GM12878 (cell line): ENCODE results near the gene ADSS2. TPM values are rescaled to one million over a fixed set of nuclear protein-coding genes. Genes with fewer than 3 reads are reported as not detected.

Experiments used
- ATAC-seq: fragments of 200-7000 bp; cut with Tn5 transposase; 3 replicates; pipeline ENCODE4 v1.9.1; 2020; ENCODE audit warnings: mild to moderate bottlenecking, moderate library complexity
- BruUV-seq: library from RNA; stranded (reverse); fragments of 400-500 nt; replicated peaks from 2 replicates; lab custom pipeline; 2021; lab: Mats Ljungman, UMichigan
- CTCF ChIA-PET: fragments of 300-600 bp; sonication (Branson Sonifier 250); formaldehyde crosslinking; extraction: SDS; loops from one replicate; lab custom pipeline; 2021; ENCODE audit warnings: inconsistent platforms; lab: Yijun Ruan, JAX
- POLR2A ChIA-PET: fragments of 350-600 bp; formaldehyde crosslinking; extraction: SDS; loops from one replicate; lab custom pipeline; 2021; ENCODE audit warnings: inconsistent platforms; lab: Charles Lee
- RAD21 ChIA-PET: fragments of 300-600 bp; sonication (Branson Sonifier 250); formaldehyde crosslinking; loops from one replicate; lab custom pipeline; 2023; ENCODE audit warnings: antibody characterized with exemption; ENCODE audit not compliant: unreplicated experiment; lab: Charles Lee
- SMC1A ChIA-PET: fragments of 300-600 bp; sonication (Branson Sonifier 250); formaldehyde crosslinking; loops from one replicate; lab custom pipeline; 2023; ENCODE audit not compliant: unreplicated experiment, uncharacterized antibody; lab: Charles Lee
- DNase-seq: peaks from one replicate; pipeline ENCODE4 v3.0.0-alpha.2; 2011; ENCODE audit warnings: low read depth, low spot score
- FAIRE-seq: peaks from 3 replicates; lab custom pipeline; 2011; peaks lifted over from hg19 to GRCh38; lab: Jason Lieb, UNC
- H2AFZ ChIP-seq: 2 replicates; pipeline ENCODE4 v1.6.0; 2011; ENCODE audit warnings: low read depth, low read length, control low read depth; ENCODE audit not compliant: control insufficient read depth
- H3K27ac ChIP-seq: 2 replicates; pipeline ENCODE4 v1.5.1; 2011; ENCODE audit warnings: control low read depth; ENCODE audit not compliant: control insufficient read depth, insufficient read depth
- H3K27me3 ChIP-seq, 2 experiments: replicated peaks in 1 of 2; 2 replicates each; pipeline versions ENCODE4 v1.6.0 to v1.6.1; 2011; ENCODE audit warnings: low read length in 1 of 2; ENCODE audit not compliant: control insufficient read depth in 2 of 2, insufficient read depth in 2 of 2
- H3K36me3 ChIP-seq, 2 experiments: 2 replicates each; pipeline ENCODE4 v1.5.1; 2011; ENCODE audit warnings: low read length in 1 of 2; ENCODE audit not compliant: control insufficient read depth in 2 of 2, insufficient read depth in 2 of 2
- H3K4me1 ChIP-seq: 2 replicates; pipeline ENCODE4 v1.6.1; 2011; ENCODE audit warnings: mild to moderate bottlenecking, low read length, moderate library complexity, mixed read lengths; ENCODE audit not compliant: control insufficient read depth, insufficient read depth
- H3K4me2 ChIP-seq: 2 replicates; pipeline ENCODE4 v1.6.0; 2011; ENCODE audit warnings: control low read depth; ENCODE audit not compliant: control insufficient read depth, insufficient read depth
- H3K4me3 ChIP-seq: fragments of 200-600 bp; sonication (generic); 2 replicates; pipeline ENCODE4 v1.5.1; 2016
- H3K79me2 ChIP-seq: 2 replicates; pipeline ENCODE4 v1.6.0; 2011; ENCODE audit warnings: low read length; ENCODE audit not compliant: control insufficient read depth, insufficient read depth
- H3K9ac ChIP-seq: 2 replicates; pipeline ENCODE4 v1.8.0; 2011; ENCODE audit warnings: low read length, control low read depth, mixed read lengths; ENCODE audit not compliant: control insufficient read depth, insufficient read depth
- H3K9me3 ChIP-seq: replicated peaks from 3 replicates; pipeline ENCODE4 v1.5.1; 2011; ENCODE audit warnings: mild to moderate bottlenecking, low read length; ENCODE audit not compliant: control insufficient read depth, insufficient read depth
- H4K20me1 ChIP-seq: 2 replicates; pipeline ENCODE4 v1.6.0; 2011; ENCODE audit not compliant: control insufficient read depth, insufficient read depth
- ETV6 ChIP-seq, 2 experiments: fragments of 450-650 bp in 1 of 2; IDR thresholded peaks in 1 of 2; conservative IDR thresholded peaks in 1 of 2; 2 replicates each; pipeline ENCODE4 v1.6.1; 2014; ENCODE audit warnings: antibody characterized with exemption in 1 of 2, borderline replicate concordance in 1 of 2, low read depth in 1 of 2, mild to moderate bottlenecking in 1 of 2, moderate library complexity in 1 of 2
- HDAC6 ChIP-seq: fragments of 200-600 bp; sonication (generic); IDR thresholded peaks from one replicate; pipeline ENCODE4 v1.8.0; 2017; ENCODE audit warnings: antibody characterized with exemption; ENCODE audit not compliant: unreplicated experiment
- KDM1A ChIP-seq: fragments of 200-600 bp; sonication (generic); IDR thresholded peaks from 2 replicates; pipeline ENCODE4 v1.6.1; 2016; ENCODE audit warnings: borderline replicate concordance
- RB1 ChIP-seq: fragments of 450-650 bp; formaldehyde crosslinking; IDR thresholded peaks from 2 replicates; pipeline ENCODE4 v1.6.1; 2017; ENCODE audit warnings: mild to moderate bottlenecking, borderline replicate concordance
- WGBS: methylation state at CpG from one replicate; pipeline ENCODE4 v1.1.6; 2016; ENCODE audit warnings: low lambda C conversion rate; ENCODE audit not compliant: insufficient replicate concordance, insufficient coverage; ENCODE audit errors: missing lambda C conversion rate; 5-methylcytosine and 5-hydroxymethylcytosine counted together
- in situ Hi-C: fragments of 300-500 bp; cut with MboI; formaldehyde crosslinking; loops from 9 replicates; pipeline ENCODE4 v1.14.3; 2018; ENCODE audit warnings: mixed read lengths
- intact Hi-C: fragments of 100-400 bp; cut with micrococcal nuclease; formaldehyde crosslinking; loops from one replicate; pipeline ENCODE4 v1.14.2; 2022; ENCODE audit not compliant: unreplicated experiment
- polyA plus RNA-seq, 11 experiments: library from polyadenylated mRNA; depleted of rRNA in 4 of 11; unstranded in 6 of 11; stranded (reverse) in 5 of 11; fragments of >200 nt; fragmentation: Nextera tagmentation in 4 of 11; fragmentation: Illumina TruSeq in 1 of 11; extraction: Ambion mirVana in 4 of 11; extraction: Trizol in 1 of 11; gene quantifications; 1 replicate in 1 of 11; 2 replicates in 10 of 11; pipeline versions ENCODE4 v1.2.1 to v1.2.3, GENCODE V29; 2011 to 2016; ENCODE audit warnings: inconsistent platforms in 2 of 11, missing spikeins in 2 of 11, low read depth in 1 of 11
- total RNA-seq, 4 experiments: library from RNA; depleted of rRNA in 3 of 4; stranded (reverse); fragments of >200 nt in 3 of 4; fragmentation: Illumina TruSeq in 1 of 4; extraction: Trizol in 1 of 4; gene quantifications; 2 replicates each; pipeline versions ENCODE4 v1.2.1 to v1.2.3, GENCODE V29; 2013 to 2021
- TF ChIP-seq, protein P1 (sequence below): IDR thresholded peaks from 2 replicates; pipeline ENCODE4 v1.6.1; 2011; ENCODE audit warnings: borderline replicate concordance, low read depth, mild to moderate bottlenecking, moderate library complexity, low read length; ENCODE audit not compliant: insufficient read depth, poor library complexity, severe bottlenecking
- TF ChIP-seq, protein P2 (sequence below), 3 experiments: IDR thresholded peaks in 2 of 3; conservative IDR thresholded peaks in 1 of 3; 2 replicates each; pipeline ENCODE4 v1.5.1; 2011; ENCODE audit warnings: low read depth in 3 of 3, low read length in 3 of 3, mild to moderate bottlenecking in 3 of 3, control low read depth in 2 of 3, moderate library complexity in 2 of 3, inconsistent platforms in 1 of 3, mixed read lengths in 1 of 3; ENCODE audit not compliant: control insufficient read depth in 2 of 3, insufficient read depth in 1 of 3; ENCODE audit errors: extremely low read depth in 1 of 3

The ADSS2 gene
- total and polyA plus RNA-seq, 10 of the 15 experiments (the other 5 are each of a cell fraction or from before 2014, with no cell fraction given): 8.1 to 49.3 (median 40.6) TPM

DNA sequence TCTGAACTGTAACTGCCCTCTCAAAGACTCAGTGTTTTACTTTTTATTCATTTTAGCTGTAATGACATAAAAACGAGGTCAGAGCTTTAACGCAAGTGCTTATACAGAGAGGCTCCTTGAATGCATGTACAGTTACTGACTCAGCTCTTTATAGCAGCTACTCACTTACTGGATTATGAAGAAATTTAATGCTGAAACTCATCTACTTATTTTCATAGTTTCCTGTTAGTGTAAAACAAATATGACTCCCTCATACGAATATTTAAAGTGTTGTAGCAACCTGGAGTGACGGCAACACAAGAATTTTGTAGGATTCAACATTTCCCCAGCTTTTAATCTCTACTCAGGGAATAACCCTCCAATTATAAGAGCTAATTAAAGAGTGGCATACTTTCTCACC is 32.7 kb downstream of the ADSS2 start (continued):
- TF ChIP-seq, protein P1, sequence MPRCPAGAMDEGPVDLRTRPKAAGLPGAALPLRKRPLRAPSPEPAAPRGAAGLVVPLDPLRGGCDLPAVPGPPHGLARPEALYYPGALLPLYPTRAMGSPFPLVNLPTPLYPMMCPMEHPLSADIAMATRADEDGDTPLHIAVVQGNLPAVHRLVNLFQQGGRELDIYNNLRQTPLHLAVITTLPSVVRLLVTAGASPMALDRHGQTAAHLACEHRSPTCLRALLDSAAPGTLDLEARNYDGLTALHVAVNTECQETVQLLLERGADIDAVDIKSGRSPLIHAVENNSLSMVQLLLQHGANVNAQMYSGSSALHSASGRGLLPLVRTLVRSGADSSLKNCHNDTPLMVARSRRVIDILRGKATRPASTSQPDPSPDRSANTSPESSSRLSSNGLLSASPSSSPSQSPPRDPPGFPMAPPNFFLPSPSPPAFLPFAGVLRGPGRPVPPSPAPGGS: no peak
- TF ChIP-seq RB1 (no peak), ETV6 (conservative IDR thresholded peaks at IDR 0.05 in 1 of 2, IDR thresholded peaks at IDR 0.05 in 1 of 2; ENCODE audit: borderline replicate concordance in 1 of 2, low read depth in 1 of 2) (no peak)
- TF ChIP-seq, protein P2, sequence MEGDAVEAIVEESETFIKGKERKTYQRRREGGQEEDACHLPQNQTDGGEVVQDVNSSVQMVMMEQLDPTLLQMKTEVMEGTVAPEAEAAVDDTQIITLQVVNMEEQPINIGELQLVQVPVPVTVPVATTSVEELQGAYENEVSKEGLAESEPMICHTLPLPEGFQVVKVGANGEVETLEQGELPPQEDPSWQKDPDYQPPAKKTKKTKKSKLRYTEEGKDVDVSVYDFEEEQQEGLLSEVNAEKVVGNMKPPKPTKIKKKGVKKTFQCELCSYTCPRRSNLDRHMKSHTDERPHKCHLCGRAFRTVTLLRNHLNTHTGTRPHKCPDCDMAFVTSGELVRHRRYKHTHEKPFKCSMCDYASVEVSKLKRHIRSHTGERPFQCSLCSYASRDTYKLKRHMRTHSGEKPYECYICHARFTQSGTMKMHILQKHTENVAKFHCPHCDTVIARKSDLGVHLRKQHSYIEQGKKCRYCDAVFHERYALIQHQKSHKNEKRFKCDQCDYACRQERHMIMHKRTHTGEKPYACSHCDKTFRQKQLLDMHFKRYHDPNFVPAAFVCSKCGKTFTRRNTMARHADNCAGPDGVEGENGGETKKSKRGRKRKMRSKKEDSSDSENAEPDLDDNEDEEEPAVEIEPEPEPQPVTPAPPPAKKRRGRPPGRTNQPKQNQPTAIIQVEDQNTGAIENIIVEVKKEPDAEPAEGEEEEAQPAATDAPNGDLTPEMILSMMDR (IDR thresholded peaks at IDR 0.05 in 2 of 3, conservative IDR thresholded peaks at IDR 0.05 in 1 of 3; ENCODE audit: control insufficient read depth in 2 of 3, extremely low read depth in 1 of 3, insufficient read depth in 1 of 3, low read depth in 3 of 3, low read length in 3 of 3): no peak

DNA sequence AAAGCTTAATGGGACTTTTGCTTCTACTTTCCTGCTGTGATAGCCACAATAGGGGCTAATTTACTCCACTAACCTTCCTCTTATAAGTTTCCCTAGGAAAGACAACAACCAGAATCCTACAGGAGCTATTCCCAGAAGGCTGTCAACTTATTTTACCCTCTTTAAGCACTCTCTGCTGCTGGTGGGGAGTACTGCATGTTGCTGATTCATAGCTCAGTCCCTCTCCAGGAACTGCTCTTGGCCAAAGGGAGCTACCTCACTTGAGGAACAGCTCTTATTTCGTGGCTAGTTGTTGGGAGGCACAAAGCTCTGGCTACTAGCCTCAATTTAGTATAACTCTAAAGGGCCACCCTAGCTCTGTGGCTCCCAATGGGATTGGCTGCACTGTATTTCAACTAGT is 37.2 kb downstream of the ADSS2 start:
- SMC1A ChIA-PET: interaction anchor here (0.6 to 2.0 kb wide), 11 partner anchors 9 to 1903 kb away, joined by 3 to 6 read pairs (median 5); no protein-coding TSS in a partner anchor
- BruUV-seq: no TSS peak
- no peak for DNase-seq
- H3K79me2 ChIP-seq: no peaks in the 10 kb centered on the region
- ATAC-seq: no peak
- peaks cover 6% of the 10 kb centered on the region; the same call in 1 of the 2 replicates for H3K4me1 ChIP-seq
- CTCF ChIA-PET: interaction anchor here (0.7 to 1.4 kb wide), 7 partner anchors 9 to 405 kb away, joined by 3 to 4 read pairs (median 4); no protein-coding TSS in a partner anchor
- in situ Hi-C loops (no loop called here), intact Hi-C loops (no loop called here)
- no peak overlapping the region for H2AFZ ChIP-seq
- no peak for TF ChIP-seq HDAC6
- no peak for TF ChIP-seq KDM1A
- H3K36me3 ChIP-seq: peaks cover 9 to 25% of the 10 kb centered on the region in 2 experiments
- H3K27me3 ChIP-seq: no peaks in the 10 kb centered on the region
- POLR2A ChIA-PET: interaction anchor here (0.6 kb wide), 1 partner anchor 45 kb away, joined by 3 read pairs; no protein-coding TSS in a partner anchor
- no peaks in the 10 kb centered on the region for H4K20me1 ChIP-seq
- WGBS: 92% methylated on average over 1 of the region's 1 CpG
- no peak overlapping the region for H3K4me2 ChIP-seq
- H3K9me3 ChIP-seq: no peaks in the 10 kb centered on the region
- no peak overlapping the region for H3K27ac ChIP-seq
- RAD21 ChIA-PET: no interaction called here
- no peak overlapping the region for H3K9ac ChIP-seq
- no peak overlapping the region for H3K4me3 ChIP-seq
- no peak for FAIRE-seq
